Stimulated activated CD8-positive, alpha-beta memory T cell treated with anti-CD3 and anti-CD28 coated beads, Interleukin-2, amount 100 ng/mL, for 48 hours (primary cell): Measurements from ENCODE around the gene CYP27C1.

Source experiments
- DNase-seq, 2 donors: peaks; one replicate each; pipeline ENCODE4 v3.0.0-alpha.2; 2020; ENCODE audit warnings: low read depth in 2 of 2

Gene CYP27C1

DNA sequence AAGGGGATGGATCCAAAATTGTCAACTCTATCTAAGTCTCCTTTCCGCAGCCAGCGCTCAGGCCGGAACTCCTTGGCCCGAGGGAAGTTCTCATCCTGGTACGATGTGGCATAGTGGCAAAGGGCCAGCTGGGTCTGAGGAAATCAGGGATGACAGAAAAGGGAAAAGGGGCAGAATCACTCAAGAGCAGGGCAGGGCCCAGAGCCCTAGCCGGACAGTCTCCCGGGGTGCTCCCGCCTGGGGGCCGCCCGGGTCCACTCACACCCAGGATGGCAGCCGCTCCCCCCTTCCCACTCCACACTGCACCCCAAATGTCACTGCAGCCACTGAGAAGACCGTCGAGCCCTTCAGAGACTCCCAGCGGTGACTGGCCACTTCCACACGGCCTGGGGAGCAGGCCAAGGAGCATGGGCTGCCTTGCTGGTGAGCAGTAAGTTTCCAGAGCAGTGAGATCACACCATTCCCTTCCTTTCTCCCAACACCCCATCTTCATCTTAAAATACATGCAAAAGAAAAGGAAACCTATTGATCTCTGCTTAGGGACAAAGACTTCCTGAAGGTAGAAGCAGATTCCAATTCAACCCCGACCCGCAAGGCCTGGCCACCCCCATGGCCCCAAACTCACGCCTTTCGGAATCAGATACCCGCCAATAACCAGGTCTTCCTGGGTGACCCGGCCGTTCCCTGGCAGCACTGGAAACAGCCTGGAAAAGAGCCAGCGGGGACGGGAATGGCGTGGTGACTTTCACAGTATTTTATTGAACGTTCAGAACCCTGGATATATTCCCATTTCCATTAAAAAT is 26.7 kb downstream of the CYP27C1 start:
- no peak for DNase-seq

DNA sequence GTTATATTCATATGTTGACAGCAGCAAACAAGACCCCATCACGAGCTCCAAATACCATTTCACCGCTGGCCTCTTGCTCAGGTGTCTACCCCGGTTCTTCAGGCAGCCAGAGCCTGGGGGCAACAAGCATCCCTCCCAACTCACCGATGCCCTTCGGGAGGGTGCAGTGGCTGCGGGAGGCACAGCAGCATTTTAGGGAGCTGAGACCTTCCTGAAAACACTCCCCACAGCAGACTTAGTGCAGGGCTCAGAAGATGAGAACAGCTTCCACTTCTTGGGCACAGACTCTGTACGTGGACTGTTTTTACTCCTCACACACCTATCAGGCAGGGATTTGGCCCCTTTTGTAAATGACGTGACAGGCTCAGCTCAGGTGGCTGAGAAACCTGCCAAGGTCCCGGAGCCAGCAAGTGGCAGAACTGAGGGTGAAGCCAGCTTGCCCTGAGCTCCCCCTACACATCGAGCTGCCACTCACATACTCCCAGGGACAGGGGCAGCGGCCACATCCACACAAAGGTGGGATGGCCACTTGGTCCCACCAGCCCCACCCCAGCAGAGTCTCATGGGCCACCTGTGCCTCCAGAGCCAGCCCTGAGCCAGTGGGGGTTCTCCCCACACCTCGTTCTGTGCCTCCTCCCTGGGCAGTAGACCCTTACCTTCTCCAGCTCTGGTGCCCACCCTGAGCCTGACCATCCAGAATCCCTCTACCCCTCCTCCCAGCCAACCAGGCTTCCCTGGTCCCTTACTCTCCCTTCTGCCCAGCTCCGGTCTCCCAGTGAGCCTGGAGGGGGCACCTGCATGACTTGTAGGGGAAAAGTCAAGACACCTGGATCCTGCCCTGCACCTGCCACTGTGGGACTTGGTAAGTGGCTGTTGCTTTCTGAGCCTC is 28.5 kb downstream of the CYP27C1 start:
- no peak for DNase-seq

DNA sequence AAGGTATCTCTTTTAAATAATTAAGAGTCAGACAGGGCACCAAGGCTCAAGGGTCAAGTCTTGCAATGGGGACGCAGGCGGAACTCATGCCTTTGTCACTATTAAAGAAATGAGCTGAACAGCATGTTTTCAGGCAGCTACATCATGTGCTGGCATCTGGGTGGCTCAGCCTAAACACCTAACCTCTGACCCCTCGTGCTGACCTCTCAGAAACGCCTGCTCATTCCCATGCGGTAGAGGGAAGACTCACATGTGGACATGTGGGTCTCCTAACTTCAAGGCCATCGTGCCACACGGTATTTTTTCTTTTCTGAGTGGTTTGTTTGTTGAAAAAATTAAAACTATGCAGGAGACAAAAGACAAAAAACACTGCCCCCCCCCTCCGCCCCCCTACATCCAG is 31.3 kb downstream of the CYP27C1 start:
- no peak for DNase-seq

DNA sequence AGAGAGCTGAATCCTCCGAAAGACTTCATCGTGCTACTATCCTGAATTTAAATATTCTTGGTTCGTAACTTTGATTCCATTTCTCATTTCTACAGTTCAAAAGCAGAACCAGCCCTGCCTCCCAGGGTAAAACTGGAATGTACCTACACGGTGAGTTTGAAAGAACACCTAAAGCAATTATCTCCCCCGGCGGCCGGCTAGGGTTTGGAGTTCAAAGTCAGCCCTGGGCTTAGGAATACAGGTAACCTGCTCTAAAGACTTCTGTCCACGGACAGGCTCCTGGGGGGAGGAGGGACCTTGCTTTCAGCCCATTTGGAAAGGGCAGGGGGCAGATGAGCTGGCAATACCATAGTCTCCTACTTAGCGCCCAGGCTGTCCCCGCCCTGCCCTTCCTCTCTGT is 32.3 kb downstream of the CYP27C1 start:
- no peak for DNase-seq

DNA sequence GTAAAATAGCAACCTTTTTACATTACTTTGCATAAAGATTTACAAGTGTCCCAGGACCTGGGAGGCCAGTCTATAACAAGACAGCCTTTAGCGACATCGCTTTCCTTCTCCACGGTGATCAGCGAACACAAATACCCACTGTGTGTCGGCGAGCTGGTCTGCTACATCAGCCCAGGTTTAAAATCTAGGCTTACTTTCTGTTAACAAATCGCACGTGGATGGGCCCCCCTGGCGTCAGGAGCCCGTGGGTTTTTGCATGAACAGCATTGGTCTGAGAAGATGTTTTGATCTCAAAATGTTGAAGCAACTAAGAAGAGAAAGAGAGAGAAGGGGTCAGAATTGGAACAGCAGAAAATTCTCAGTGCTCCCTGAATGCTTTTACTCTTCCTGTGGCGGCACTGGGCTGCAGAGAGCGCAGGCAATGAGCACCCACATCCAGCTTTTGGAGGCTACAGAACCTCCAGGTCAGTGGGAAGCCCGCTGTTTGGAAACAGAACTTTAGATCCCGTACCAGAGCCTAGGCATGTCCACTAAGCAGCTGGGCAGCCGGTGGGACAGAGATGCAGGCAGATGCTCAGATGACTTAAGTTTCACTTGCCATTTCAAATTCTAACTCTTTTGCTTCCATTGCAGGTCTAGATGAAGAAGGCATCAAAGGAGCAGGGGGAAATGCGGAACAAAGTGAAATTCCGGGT is 32.9 kb downstream of the CYP27C1 start:
- DNase-seq, result no peak

DNA sequence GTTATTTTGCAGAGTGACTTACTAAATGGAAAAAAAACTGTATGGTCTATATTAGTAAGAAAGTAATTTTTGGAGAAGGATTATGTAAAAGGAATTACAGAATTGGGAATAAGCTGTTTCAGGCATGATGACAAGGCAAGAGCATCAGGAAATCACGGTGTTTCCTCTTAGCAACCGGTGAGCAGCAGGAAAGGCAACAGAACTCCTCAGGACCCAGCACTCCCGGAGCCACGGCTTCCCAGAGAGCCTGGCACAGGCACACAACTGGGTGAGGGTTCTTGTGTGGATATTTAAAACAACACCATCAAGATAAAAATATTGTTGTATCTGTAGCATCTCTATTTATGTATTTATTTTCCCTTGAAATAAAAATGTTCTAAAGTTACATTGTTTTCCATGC is 34.4 kb downstream of the CYP27C1 start:
- no peak for DNase-seq

DNA sequence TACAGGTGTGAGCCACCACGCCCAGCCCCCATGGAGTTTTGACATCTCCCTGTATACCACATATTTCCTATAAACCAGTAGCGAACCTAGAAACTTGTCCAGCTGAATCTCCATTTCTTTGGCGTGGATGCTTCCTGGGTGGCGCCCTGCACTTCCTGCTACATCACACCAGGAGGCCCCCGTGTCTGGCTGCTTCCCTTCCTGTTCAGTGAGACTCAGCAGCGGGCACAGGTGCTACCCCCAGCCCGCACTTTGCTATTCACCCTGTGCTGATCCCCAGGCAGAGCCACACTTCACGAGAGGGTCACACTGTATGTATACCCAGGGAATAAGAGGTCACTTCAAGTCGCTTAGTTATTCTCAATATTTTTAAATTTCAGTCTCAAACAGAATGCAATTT is 35.0 kb downstream of the CYP27C1 start:
- no peak for DNase-seq

DNA sequence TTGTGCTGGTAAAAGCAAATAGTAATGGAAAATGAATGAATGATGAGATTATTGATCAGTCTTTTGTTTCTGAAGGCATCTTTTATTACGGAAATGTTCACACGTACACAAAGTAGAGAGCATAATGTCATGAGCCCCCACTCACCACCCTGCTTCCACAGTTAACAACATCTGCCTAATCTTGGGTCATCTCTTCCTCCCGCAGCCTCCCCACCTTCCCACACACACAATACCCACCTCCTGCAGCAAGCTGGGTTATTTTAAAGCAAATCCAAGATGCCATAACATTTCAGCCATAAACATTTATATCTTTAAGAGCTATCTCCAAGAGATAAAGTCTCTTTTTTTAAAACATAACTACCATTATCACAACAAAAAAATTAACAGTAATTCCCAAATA is 36.3 kb downstream of the CYP27C1 start:
- no peak for DNase-seq

DNA sequence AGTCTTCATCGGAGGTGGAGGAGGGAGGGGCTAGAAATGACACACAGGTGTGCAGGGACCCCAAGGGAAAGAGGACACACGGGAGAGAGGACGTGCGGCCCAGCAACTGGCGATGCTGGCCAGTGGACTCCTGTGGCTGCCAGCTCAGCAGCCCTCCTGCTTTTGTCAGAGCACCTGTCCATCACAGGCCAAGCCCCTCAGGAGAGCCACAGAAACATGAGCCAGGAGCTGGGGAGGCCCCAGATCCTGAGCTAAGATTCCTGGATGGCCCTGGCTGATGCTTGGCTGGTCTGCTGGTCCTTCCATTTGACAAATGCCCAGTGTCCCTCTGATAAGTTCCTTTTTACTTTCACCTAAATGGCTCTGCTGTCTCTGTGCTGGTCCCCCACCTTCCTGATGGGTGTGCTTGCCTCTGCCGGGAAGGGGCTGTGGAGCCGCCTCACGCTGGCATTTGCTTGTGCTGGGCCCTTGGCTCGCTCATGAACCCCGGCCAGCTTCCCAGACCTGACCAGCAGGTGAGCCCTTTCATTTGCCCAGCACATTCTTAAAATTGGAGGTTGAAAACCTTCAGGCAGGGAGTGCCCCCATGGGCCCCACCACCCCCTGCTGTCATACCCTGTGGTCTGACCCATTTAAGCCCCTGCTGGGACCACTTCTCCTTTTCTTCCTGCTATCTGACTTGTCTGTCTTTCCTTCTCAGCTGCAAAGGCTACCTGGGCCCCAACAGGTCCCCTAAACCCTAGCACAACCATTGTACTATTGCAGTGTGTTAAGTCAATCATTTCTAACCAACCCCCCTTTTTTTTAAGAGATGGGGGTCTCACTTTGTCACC is 37.3 kb downstream of the CYP27C1 start:
- DNase-seq, result no peak

DNA sequence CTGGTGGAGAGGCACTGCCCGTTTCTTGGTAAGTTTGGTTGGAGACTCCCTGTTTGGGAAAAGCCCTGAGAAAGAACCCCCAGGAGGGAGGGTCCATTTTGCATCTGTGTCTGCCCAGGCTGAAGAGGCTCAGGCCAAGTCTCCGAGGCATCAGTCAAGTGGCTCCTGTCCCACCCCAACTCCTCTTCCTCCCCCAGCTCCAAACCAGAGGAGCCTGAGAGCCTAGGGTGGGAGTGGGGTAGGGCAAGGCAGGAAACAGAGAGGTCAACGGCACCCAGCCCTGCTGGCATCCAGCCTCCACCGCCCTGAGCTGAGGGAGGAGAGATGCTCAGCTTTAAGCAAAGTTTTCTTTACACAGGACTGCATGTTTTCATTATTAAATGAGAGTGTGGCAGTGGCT is 38.2 kb downstream of the CYP27C1 start:
- DNase-seq, result no peak

DNA sequence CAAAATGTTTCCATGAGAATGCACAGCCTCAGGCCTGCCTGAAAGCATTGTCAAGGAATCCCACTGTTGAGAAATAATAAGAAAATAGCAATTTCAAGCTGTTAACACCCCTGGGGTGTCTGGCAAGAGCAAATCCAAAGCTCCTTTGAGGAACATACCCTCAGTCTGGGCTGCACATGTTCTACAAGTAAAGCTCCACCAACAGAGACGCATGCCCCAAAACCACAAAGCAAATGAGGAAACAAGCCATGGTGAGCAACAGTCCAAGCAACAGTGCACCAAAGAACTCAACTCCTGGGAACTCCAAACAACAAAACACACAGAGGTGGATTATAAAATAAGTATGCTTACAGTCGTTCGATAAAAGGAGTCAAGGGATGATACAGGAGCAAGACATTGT is 40.3 kb downstream of the CYP27C1 start:
- no peak for DNase-seq

DNA sequence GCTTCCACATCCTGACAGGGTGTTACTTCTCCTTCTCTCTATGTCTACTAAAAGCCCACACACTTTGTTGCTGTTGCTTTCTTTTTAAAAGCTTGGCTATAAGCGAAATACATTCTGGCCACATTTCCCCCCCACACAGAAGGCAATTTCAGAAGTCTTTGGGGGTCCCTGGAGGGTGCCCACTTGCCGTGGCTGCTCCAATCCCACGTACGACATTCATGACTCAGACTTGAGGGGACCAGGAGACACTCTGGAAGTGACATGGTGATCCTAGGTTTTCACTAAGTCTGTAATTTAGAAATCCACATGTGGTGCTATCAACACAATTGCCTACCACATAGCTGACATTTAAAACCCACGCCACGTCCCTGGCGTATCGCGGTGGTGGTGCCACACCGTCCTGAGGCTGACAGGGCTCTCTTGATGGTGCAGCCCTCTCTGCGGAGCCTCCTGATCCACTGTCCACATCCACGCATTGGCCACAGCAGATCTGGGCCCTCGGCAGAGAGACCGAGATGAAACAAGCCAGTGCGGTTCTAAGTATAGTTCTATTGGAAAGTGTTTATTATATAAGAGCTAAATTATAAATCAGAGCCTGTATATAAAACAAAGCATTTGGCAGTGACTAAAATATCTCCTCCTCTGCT is 42.4 kb downstream of the CYP27C1 start:
- no peak for DNase-seq

DNA sequence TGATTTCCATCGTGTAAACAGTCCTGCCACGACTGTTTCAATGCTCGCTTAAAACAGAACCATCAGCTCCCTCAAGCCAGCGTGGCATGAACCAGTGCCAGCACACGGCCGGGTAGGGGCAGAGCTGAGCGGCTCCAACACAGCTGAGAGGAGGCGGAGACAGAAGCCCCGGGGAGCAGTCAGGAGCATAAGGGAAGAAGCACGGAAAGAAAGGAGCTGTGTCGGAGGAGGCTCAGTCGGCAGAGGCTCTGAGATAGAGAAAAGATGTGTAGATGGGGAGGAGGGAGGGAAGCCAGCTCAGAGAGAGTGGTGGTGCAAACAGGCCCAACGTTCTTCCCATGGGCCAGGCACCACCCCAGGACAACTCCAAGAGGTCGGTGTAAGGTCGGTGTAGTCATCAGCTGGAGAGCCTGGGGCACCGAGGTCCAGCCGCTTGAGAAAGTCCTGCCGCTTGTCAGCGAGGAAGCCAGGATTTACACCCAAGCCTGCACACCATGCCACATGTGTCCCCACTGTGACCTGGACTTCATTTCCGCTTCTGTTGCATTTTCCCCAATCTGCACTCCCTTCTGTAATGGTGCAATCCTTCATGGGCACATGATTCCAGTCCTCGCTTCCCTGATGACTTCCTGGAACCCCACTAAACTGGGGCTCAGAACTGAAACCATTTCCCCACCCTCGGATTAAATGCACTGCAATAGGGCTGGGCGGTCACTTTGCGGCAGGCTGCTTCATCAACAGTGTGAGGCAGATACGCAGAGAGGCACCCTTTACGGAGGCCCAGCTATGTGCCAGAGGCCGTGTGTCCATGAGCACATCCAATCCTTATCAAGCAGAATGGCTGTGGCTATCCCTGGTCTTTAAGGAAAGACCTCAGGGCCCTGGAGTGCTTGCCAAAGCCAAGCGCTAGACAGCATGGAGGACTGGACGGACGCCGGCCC is 43.5 kb downstream of the CYP27C1 start:
- DNase-seq, result no peak

DNA sequence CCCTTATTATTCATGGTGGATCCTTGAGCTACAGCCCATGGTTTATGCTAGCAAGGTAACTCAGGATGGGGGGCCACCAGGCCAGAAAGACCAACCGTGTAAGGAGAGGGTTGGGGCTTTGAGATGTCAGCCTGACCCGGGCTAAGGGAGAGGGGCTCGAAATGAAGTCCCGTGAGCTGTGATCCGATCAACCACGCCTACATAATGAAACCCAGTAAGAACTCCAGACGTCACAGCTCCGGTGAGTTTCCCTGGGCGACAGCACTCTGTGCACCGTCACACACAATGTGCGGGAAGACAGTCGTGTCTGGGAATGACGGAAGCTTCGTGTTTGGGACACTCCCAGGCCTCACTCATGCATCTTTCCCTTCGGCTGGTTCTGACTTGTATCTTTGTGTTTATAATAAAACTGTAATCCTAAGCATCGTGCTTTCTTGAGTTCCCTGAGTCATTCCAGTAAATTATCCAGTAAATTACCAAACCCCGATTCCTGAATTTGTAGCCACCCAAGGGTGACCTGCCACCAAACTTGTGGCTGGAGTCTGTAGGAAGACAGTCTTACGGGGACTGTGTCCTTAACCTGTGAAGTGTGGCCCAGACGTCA is 44.2 kb downstream of the CYP27C1 start:
- no peak for DNase-seq

DNA sequence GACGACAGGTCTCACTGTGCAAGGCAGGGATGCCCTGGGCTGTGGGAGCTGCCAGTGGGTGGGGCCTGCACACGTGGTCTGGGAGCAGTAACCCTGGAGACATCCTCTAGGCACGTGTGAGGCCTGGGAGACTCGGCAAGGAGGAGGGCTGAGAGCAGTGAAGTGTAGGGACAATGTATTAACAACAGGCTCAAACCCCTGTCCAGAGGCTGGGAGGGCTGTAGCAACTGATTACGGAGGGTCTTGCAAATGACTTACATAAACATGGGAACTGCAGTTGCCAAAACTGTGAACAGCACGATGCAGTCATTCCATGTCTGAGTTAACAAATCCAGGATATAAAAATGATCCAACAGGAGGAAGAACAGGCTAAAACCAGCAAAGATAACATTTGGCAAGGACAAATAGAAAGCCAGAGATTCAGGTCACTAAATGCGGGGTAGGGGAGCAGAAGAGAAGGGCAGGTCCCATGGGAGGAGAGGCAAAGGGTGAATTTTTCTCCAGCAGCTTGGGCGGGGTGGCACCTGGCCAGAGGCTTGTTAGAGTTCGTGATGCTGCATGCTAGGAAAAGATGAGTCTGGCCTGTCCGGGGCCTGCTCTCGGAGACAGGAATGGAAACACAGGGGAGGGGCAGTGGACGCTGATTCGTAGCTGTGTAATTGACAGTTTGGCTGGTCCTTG is 44.9 kb downstream of the CYP27C1 start:
- DNase-seq, result no peak

DNA sequence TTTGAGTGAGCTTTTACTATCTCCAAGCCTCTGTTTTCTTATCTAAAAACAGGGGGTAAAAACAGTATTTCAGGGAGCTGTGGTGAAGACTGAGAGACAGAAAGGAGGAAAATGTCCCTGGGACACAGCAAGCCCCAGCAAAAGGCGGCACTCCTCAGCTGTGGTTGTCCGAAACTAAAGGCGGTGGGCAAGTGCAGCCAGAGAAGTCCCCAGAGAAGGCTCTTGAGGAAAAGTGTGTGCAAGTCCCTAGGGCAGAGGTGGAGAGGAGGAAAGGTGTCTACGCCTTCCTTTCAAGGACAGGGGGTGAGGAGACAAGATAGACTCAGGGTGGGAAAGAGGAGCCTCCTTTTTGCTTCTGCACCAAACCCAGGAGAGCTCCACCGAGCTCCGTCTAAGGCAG is 45.5 kb downstream of the CYP27C1 start:
- no peak for DNase-seq

DNA sequence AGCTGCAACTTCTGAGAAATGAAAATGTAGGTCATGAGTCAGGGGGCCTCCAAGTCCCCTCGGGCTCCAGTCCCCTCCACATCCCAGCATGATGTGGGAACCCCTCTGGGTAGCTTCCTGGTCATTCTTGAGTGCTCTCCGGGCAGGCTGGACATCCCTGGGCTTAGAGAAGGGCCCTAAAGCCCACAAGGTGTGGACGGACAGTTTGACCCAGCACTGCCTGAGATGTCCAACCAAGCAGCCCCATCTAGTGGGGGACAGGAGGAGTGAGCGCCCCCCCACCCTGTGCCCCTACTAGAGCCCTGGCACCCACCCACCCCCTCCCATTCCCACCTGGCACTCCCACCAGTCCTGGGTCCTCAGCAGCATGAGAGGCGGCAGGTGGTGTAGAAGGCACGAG is 46.0 kb downstream of the CYP27C1 start:
- DNase-seq, result no peak

DNA sequence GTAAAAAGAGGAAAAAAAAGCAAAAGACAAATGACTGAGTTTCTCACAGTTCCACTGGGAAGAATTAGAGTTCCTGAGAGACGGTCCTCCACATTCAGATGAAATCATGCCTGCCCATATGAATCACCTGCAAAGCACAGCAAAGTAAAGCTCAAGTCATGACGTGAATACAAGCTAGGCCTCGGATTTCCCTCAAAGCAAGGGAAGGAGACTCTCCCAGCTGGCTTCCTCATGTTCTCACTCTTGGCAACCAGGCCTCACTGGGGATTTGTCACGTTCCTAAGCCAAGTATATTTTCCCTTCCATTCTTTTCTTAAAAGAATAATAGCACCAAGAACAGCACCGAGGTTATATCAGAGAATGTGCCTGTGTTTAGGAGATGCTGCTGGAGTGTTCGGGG is 47.0 kb downstream of the CYP27C1 start:
- no peak for DNase-seq

DNA sequence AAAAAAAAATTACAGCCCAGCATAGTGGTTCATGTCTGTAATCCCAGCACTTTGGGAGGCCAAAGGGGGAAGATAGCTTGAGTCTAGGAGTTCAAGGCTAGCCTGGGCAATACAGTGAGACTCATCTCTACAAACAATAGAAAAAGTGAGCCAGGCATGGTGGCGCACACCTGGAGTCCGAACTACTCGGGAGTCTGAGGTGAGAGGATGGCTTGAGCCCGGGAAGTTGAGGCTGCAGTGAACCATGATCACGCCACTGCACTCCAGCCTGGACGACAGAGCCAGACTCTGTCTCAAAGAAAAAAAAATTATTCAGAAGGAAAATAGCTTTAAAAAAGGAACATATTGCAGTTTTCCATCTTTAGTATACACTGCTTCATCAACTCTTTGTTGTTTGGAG is 47.8 kb downstream of the CYP27C1 start:
- no peak for DNase-seq
